ENCODE data around the gene PKP2.

The PKP2 gene

GRCh38 chr12:32809846-32810245, 86.7 kb downstream of the PKP2 start:
- no peak for DNase-seq (ENCODE audit: low read depth)

GRCh38 chr12:32809196-32809595, 87.4 kb downstream of the PKP2 start:
- no peak for DNase-seq (ENCODE audit: low read depth)

GRCh38 chr12:32804301-32804700, 92.3 kb downstream of the PKP2 start:
- DNase-seq (ENCODE audit: low read depth): no peak

- no peak for DNase-seq (ENCODE audit: low read depth)
Measured at GRCh38 chr12:32801269-32801980, 95.2 kb downstream of the PKP2 start.

- DNase-seq (ENCODE audit: low read depth): no peak
Measured at GRCh38 chr12:32794281-32794680, 102.3 kb downstream of the PKP2 start.

- no peak for DNase-seq (ENCODE audit: low read depth)
Measured at GRCh38 chr12:32789916-32790315, 106.7 kb downstream of the PKP2 start.

GRCh38 chr12:32789446-32789845, 107.1 kb downstream of the PKP2 start:
- no peak for DNase-seq (ENCODE audit: low read depth)

GRCh38 chr12:32788405-32788804, 108.2 kb downstream of the PKP2 start:
- DNase-seq (ENCODE audit: low read depth): no peak

- DNase-seq (ENCODE audit: low read depth): no peak
Measured at GRCh38 chr12:32785557-32785956, 111.0 kb downstream of the PKP2 start.

- no peak for DNase-seq (ENCODE audit: low read depth)
Measured at GRCh38 chr12:32783029-32783428, 113.5 kb downstream of the PKP2 start.

- no peak for DNase-seq (ENCODE audit: low read depth)
Measured at GRCh38 chr12:32780071-32780470, 116.5 kb downstream of the PKP2 start.

GRCh38 chr12:32777691-32778175, 118.8 kb downstream of the PKP2 start:
- DNase-seq (ENCODE audit: low read depth): no peak

- no peak for DNase-seq (ENCODE audit: low read depth)
Measured at GRCh38 chr12:32777159-32777558, 119.4 kb downstream of the PKP2 start.

- no peak for DNase-seq (ENCODE audit: low read depth)
Measured at GRCh38 chr12:32776258-32776657, 120.3 kb downstream of the PKP2 start.

- no peak for DNase-seq (ENCODE audit: low read depth)
Measured at GRCh38 chr12:32773691-32774090, 122.9 kb downstream of the PKP2 start.

GRCh38 chr12:32770141-32770540, 126.4 kb downstream of the PKP2 start:
- DNase-seq (ENCODE audit: low read depth): no peak

GRCh38 chr12:32768518-32768917, 128.1 kb downstream of the PKP2 start:
- no peak for DNase-seq (ENCODE audit: low read depth)

GRCh38 chr12:32765906-32766305, 130.7 kb downstream of the PKP2 start:
- no peak for DNase-seq (ENCODE audit: low read depth)

- DNase-seq (ENCODE audit: low read depth): no peak
Measured at GRCh38 chr12:32761716-32762115, 134.9 kb downstream of the PKP2 start.

GRCh38 chr12:32757157-32757556, 139.4 kb downstream of the PKP2 start:
- no peak for DNase-seq (ENCODE audit: low read depth)

GRCh38 chr12:32756476-32757066, 140.0 kb downstream of the PKP2 start:
- no peak for DNase-seq (ENCODE audit: low read depth)

GRCh38 chr12:32755654-32756475, 140.7 kb downstream of the PKP2 start, which contains the start of gene YARS2:
TSS of gene YARS2 (minus strand) at chr12:32755897. CDS start at chr12:32755874, 23 bp downstream.
- DNase-seq (ENCODE audit: low read depth): peak; percentile 81

All from activated T-helper 9 cell treated with anti-CD3 and anti-CD28 coated beads, Interleukin-2, amount 50 U/mL, for 16 hours (primary cell).